Heart right ventricle (tissue), 16 donors: ENCODE data around the gene PIAS4. TPM values are rescaled to one million over a fixed set of nuclear protein-coding genes. Genes with fewer than 3 reads are reported as not detected.

Source experiments
- ATAC-seq, 8 donors: fragments of 200-7000 bp; cut with Tn5 transposase; one replicate each; pipeline ENCODE4 v1.9.1; 2020; ENCODE audit warnings: mild to moderate bottlenecking in 8 of 8, moderate library complexity in 8 of 8, moderate number of reproducible peaks in 1 of 8
- DNase-seq, 2 donors: peaks; one replicate each; pipeline ENCODE4 v3.0.0-alpha.2; 2020
- H3K27ac ChIP-seq, 10 donors: fragments of 200-600 bp; sonication (generic) in 2 of 10; one replicate each; pipeline versions ENCODE4 v1.5.0 to v1.8.0; 2020 to 2022; ENCODE audit warnings: mild to moderate bottlenecking in 3 of 10
- H3K27me3 ChIP-seq, 7 donors: fragments of 200-600 bp; one replicate each; pipeline ENCODE4 v1.8.0; 2021 to 2022; ENCODE audit warnings: mild to moderate bottlenecking in 2 of 7
- H3K36me3 ChIP-seq, 9 donors: fragments of 200-600 bp; sonication (generic) in 1 of 9; one replicate each; pipeline versions ENCODE4 v1.5.0 to v1.8.0; 2020 to 2022; ENCODE audit warnings: mild to moderate bottlenecking in 2 of 9
- H3K4me1 ChIP-seq, 9 donors: fragments of 200-600 bp; sonication (generic) in 1 of 9; one replicate each; pipeline versions ENCODE4 v1.5.0 to v1.8.0; 2020 to 2022; ENCODE audit warnings: mild to moderate bottlenecking in 4 of 9
- H3K4me3 ChIP-seq, 10 donors: fragments of 200-600 bp; sonication (generic) in 2 of 10; one replicate each; pipeline versions ENCODE4 v1.5.0 to v1.8.0; 2020 to 2022; ENCODE audit warnings: mild to moderate bottlenecking in 7 of 10, moderate library complexity in 2 of 10
- H3K9me3 ChIP-seq, 11 donors: fragments of 200-600 bp in 10 of 11; sonication (generic) in 2 of 11; one replicate each; pipeline versions ENCODE4 v1.5.0 to v1.8.0; 2013 to 2022; ENCODE audit warnings: mild to moderate bottlenecking in 2 of 11, control low read depth in 1 of 11, moderate library complexity in 1 of 11
- WGBS, 2 donors: extraction: QIAGEN DNeasy Blood & Tissue Kit; methylation state at CpG; one replicate each; pipeline ENCODE4 v1.1.7; 2013; ENCODE audit warnings: inconsistent platforms in 1 of 2; 5-methylcytosine and 5-hydroxymethylcytosine counted together
- intact Hi-C, 10 donors: fragments of 100-400 bp; cut with DNase I; formaldehyde crosslinking; loops; one replicate each; pipeline versions ENCODE4 v1.11.1 to v1.14.2; 2022
- polyA plus RNA-seq, 2 donors: library from polyadenylated mRNA; stranded (reverse); fragments of 200-250 nt; gene quantifications; one replicate each; pipeline ENCODE4 v1.2.3, GENCODE V29; 2013
- total RNA-seq, 10 donors: library from RNA; stranded (reverse); fragmentation: NEBNext Ultra II Directional in 3 of 10; extraction: Animal tissue kit (Norgen Biotek cat#: 25700) in 3 of 10; gene quantifications; one replicate each; pipeline versions ENCODE4 v1.2.1 to v1.2.4, GENCODE V29; 2021 to 2023
- TF ChIP-seq, protein P1 (sequence below), 9 donors: fragments of 200-600 bp; sonication (generic) in 2 of 9; IDR thresholded peaks; one replicate each; pipeline versions ENCODE4 v1.5.0 to v1.8.0; 2021 to 2022; ENCODE audit warnings: antibody characterized with exemption in 9 of 9, mild to moderate bottlenecking in 5 of 9, moderate library complexity in 1 of 9
- donor health status: Arrhythmogenic right ventricular cardiomyopathy.
- donor health status: ischemic (EF 13 %, LVEDD 7.1; RV severe dilation, severe dysfunction).
- donor health status: healthy with polysubstance abuse.
- donor health status: DM: no; HTN: yes; CAD: no.
- donor health status: DM: no; HTN: no; CAD: no.
- donor health status: ischemic (EF 25% LVEDD 6.9; RV normal size, moderate dysfunction).
- donor health status: ischemic (EF 25% LVEDD 5.7; RV mildly dilated, moderate dysfunction).
- donor health status: healthy.
- donor health status: DM: yes; HTN: yes; CAD: no.
- donor health status: Ischemic cardiomyopathy.
- donor health status: ischemic (EF 35%, LVEDD 5.7; RV mildly dilated, moderate dysfunction).
- donor health status: nonischemic (EF 11% LVEDD 7.7; RV severe dilation, severe dysfunction).
- donor health status: DM: yes; HTN: yes; CAD: no.
- donor health status: PGD.
- donor health status: ischemic (EF 29% LVEDD 5.4; RV normal size, mild dysfunction).
- donor health status: nonischemic (EF 23%, LVEDD 6.1; RV moderate dilation, normal function).

Gene PIAS4
- total and polyA plus RNA-seq, 12 donors, result 8.5 to 22.8 (median 13.4) TPM

DNA sequence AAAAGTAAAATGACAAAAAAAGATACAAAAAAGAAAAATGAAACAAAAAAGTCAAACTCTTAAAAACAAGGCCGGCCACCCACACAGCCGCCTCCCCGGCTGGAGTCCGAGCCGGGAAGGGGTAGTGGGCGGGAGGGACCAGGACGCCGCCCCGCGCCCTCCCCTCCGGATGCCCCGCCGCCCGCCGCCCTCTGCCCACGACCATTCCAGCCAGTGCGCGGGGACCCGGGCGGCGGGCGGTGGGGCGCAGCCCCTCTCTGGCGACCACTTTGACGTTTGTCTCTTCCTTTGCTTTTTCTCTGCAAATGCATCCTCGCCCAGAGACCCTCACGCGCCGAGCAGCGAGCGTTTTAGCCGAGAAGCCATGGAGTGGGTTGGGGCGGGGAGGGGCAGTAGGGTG lies 30.5 kb downstream of the PIAS4 start:
- Histone ChIP-seq H3K27me3 (no peaks in the 10 kb centered on the region), H3K27ac (no peak overlapping the region), H3K9me3 (no peaks in the 10 kb centered on the region), H3K4me1 (peaks cover 0 to 11% (median 9%) of the 10 kb centered on the region in 9 donors), H3K4me3 (no peak overlapping the region), H3K36me3 (peaks cover 0 to 73% (median 32%) of the 10 kb centered on the region in 9 donors)
- TF ChIP-seq, protein P1, sequence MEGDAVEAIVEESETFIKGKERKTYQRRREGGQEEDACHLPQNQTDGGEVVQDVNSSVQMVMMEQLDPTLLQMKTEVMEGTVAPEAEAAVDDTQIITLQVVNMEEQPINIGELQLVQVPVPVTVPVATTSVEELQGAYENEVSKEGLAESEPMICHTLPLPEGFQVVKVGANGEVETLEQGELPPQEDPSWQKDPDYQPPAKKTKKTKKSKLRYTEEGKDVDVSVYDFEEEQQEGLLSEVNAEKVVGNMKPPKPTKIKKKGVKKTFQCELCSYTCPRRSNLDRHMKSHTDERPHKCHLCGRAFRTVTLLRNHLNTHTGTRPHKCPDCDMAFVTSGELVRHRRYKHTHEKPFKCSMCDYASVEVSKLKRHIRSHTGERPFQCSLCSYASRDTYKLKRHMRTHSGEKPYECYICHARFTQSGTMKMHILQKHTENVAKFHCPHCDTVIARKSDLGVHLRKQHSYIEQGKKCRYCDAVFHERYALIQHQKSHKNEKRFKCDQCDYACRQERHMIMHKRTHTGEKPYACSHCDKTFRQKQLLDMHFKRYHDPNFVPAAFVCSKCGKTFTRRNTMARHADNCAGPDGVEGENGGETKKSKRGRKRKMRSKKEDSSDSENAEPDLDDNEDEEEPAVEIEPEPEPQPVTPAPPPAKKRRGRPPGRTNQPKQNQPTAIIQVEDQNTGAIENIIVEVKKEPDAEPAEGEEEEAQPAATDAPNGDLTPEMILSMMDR (IDR thresholded peaks at IDR 0.05), result no peak
- ATAC-seq, result no peak
- no peak for DNase-seq
- 94% methylated on average over 32 to 33 of the region's 33 CpGs for WGBS, 2 donors
- intact Hi-C loops, result no loop called here

DNA sequence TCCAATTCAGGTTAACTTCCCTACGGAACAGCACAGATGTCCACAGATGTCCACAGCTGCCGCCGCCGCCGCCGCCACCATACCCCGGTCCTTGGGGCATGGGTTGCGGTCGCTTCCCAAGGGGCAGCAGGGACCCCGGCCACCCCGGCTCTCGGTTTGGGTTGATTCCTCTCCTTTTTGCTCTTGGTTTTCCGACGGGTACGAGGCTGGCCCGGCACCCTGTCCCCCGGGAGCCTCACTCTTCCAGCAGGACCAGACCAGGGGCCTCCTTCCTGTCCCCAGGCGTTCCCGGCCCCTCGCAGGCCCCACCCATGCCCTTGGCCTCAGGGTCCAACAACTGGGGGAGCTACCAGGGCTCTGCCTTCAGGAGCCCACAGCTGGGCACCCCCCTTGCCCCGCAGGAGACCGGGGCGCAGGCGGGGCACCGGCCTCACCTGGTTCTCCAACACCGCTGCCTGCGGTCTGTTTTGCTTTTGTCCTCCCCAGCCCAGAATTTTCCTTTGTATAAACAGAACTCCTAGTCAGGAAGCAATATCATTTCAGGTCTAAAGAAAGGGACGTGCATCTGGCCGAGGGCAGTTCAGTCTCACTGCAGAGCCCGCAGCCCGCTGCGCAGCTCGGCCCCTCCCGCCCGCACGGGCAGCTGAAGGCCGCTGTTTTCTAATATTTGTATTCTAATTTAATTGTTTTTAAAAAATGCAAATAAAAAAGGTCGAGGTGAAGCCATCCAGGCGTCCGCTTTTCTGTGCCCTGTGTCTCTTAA lies 31.3 kb downstream of the PIAS4 start:
- intact Hi-C loops, result no loop called here
- DNase-seq (no peak), ATAC-seq (no peak)
- no peaks in the 10 kb centered on the region for H3K9me3 ChIP-seq
- H3K27me3 ChIP-seq, result no peaks in the 10 kb centered on the region
- TF ChIP-seq, protein P1 (IDR thresholded peaks at IDR 0.05), result no peak
- H3K36me3 ChIP-seq, result peaks cover 0 to 65% (median 26%) of the 10 kb centered on the region in 9 donors
- no peak overlapping the region for H3K4me3 ChIP-seq
- peaks cover 0 to 16% (median 12%) of the 10 kb centered on the region in 9 donors for H3K4me1 ChIP-seq
- 84 to 87% methylated on average over 40 of the region's 40 CpGs for WGBS, 2 donors
- H3K27ac ChIP-seq, result no peak overlapping the region

DNA sequence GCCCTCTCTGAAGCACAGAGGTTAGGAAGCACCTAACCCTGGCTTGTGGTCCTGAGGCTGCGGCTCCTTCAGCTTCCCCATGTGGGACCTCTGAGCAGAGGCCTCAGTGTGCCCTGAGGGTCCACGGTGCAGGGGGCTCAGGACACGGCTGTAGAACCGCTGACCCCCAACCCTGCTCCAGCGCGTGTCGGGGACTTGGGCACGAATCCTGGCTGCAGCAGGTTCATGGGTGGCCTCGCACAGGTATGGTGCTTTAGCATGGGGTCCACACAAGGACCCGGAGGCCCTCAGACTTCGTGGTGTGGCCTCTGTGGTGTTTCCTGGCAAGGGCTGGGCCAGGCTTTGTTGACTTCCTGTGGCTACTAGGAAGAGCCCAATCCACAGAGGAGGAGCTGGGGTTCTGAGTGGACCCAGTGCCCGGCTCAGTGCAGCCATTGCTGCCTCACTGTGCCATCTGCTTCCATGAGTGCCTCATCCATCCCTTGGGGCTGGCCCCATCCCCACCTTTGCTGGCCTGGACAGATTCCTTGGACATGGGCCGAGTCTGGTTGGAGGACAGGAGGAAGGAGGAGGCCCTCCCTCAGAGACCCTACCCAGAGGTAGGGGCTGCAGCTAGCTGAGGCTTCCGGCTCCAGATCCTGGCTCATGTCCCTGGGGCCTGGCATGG lies 34.7 kb downstream of the PIAS4 start:
- Histone ChIP-seq H3K27me3 (no peaks in the 10 kb centered on the region), H3K9me3 (no peaks in the 10 kb centered on the region), H3K27ac (peak overlapping the region in 6 of 10 donors; percentile 16 to 62 (median 44)), H3K4me1 (peaks cover 0 to 27% (median 13%) of the 10 kb centered on the region in 9 donors), H3K36me3 (peaks cover 0 to 70% (median 20%) of the 10 kb centered on the region in 9 donors), H3K4me3 (no peak overlapping the region)
- intact Hi-C loops, result no loop called here
- DNase-seq (no peak), ATAC-seq (peak in 7 of 8 donors; percentile 8 to 23 (median 14))
- TF ChIP-seq, protein P1 (IDR thresholded peaks at IDR 0.05), result no peak
- 82 to 84% methylated on average over 14 of the region's 14 CpGs for WGBS, 2 donors

DNA sequence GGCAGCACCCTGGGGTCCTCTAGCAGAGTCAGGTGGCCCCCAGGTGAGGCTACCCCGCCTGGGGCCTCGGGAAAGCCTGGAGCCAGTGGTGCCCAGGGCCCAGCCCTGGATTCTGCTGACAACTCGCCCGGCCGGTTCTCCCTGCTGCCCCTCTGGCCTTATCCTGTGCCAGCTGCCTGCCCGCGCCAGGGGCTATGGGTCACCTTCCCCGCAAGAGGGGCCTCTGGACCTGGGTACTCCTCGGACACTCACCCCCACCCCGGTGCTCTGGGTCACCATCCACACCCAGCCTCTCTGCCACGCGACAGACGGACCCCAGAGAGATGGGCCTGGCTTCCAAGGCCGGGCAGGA lies 35.2 kb downstream of the PIAS4 start:
- peak overlapping the region in 6 of 10 donors; percentile 16 to 62 (median 44) for H3K27ac ChIP-seq
- H3K36me3 ChIP-seq, result peaks cover 0 to 70% (median 20%) of the 10 kb centered on the region in 9 donors
- DNase-seq, result no peak
- TF ChIP-seq, protein P1 (IDR thresholded peaks at IDR 0.05), result no peak
- WGBS, 2 donors, result 68 to 70% methylated on average over 13 to 14 of the region's 14 CpGs
- intact Hi-C loops, result no loop called here
- H3K4me3 ChIP-seq, result no peak overlapping the region
- ATAC-seq, result peak in 6 of 8 donors; percentile 13 to 30 (median 20)
- H3K4me1 ChIP-seq, result peaks cover 0 to 28% (median 13%) of the 10 kb centered on the region in 9 donors
- H3K9me3 ChIP-seq, result no peaks in the 10 kb centered on the region
- H3K27me3 ChIP-seq, result no peaks in the 10 kb centered on the region
